ENCODE measurements around the gene CAPN6.

Gene CAPN6

DNA sequence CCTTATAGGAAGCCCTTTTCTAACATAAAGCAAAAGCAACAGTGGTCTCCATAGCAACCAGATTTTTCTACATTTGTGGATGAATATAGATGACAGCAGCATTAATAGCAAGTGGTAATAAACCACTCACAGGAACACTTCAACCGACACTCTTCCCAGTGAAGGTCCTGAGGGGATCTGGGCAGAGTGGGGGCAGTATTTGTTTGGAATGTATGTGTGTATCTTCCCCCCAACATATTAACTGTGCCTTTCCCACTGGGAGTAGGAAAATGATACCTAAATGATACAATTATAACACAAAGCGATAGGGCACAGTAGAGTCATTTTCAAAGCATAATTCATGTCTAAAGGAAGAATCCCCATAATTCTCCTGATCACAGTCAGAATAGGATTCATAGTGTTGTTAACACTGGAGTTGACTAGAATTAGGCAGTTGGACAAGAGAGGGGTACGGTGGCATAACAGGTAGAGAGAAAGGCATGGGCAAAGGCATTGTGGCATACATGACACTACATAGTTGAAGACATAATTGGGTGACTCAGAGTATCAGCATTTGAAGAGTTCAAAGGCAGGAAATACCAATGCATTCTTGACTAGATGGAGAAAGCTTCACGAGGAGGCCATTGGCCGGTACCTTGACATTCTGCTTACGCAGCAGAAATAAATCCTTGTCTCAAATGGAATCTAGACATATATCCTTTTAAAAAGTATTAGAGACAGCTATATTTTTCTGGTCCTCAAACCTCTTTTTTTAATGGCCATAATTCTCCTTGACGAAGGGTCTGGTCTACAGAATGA lies 15.2 kb downstream of the CAPN6 start:
- DNase-seq: peak; percentile 85
- no peak overlapping the region for H3K27ac ChIP-seq (ENCODE audit: low read depth, low read length)

GRCh38 chrX:111244235-111244750 lies 26.0 kb downstream of the CAPN6 start:
- Histone ChIP-seq H4K8ac (ENCODE audit: low read depth, low read length) (no peak overlapping the region), H2BK120ac (ENCODE audit: low read depth, low read length) (no peak overlapping the region), H3K36me3 (ENCODE audit: control insufficient read depth, insufficient read depth, low read length) (no peaks in the 10 kb centered on the region), H3K79me2 (ENCODE audit: control insufficient read depth, insufficient read depth, low read length) (no peaks in the 10 kb centered on the region), H4K5ac (ENCODE audit: low read length) (no peak overlapping the region), H3K9ac (ENCODE audit: low read length) (no peak overlapping the region), H3K18ac (ENCODE audit: low read length) (no peak overlapping the region), H3K27me3 (ENCODE audit: insufficient read depth, low read length, poor library complexity) (no peaks in the 10 kb centered on the region), H3K4me3 (ENCODE audit: low read length) (no peak overlapping the region), H3K56ac (ENCODE audit: low read length) (no peak overlapping the region), H3K4ac (ENCODE audit: low read depth, low read length) (no peak overlapping the region), H2BK5ac (ENCODE audit: low read length) (no peak overlapping the region), H2BK15ac (replicated peaks; ENCODE audit: low read depth) (no peak overlapping the region), H3K27ac (ENCODE audit: low read depth, low read length) (no peak overlapping the region), H3K4me2 (ENCODE audit: low read length) (no peak overlapping the region), H3K4me1 (ENCODE audit: control insufficient read depth, low read depth, low read length) (no peaks in the 10 kb centered on the region), H2AK5ac (ENCODE audit: low read length) (no peak overlapping the region), H3K23ac (ENCODE audit: low read length) (no peak overlapping the region), H3K79me1 (ENCODE audit: low read length) (no peaks in the 10 kb centered on the region)
- no CpG with 5 or more reads among the region's 2 CpGs for WGBS (ENCODE audit: extremely low coverage, insufficient coverage, low lambda C conversion rate)
- DNase-seq: peak; percentile 10

More for the DNA sequence above, 15.2 kb downstream of the CAPN6 start:
- Histone ChIP-seq H3K56ac (ENCODE audit: low read length) (no peak overlapping the region), H4K8ac (ENCODE audit: low read depth, low read length) (no peak overlapping the region), H2AK5ac (ENCODE audit: low read length) (no peak overlapping the region), H3K4me1 (ENCODE audit: control insufficient read depth, low read depth, low read length) (no peaks in the 10 kb centered on the region), H3K23ac (ENCODE audit: low read length) (no peak overlapping the region), H3K4me2 (ENCODE audit: low read length) (no peak overlapping the region), H3K79me1 (ENCODE audit: low read length) (no peaks in the 10 kb centered on the region), H3K4ac (ENCODE audit: low read depth, low read length) (no peak overlapping the region), H4K5ac (ENCODE audit: low read length) (no peak overlapping the region), H2BK120ac (ENCODE audit: low read depth, low read length) (no peak overlapping the region), H3K4me3 (ENCODE audit: low read length) (no peak overlapping the region), H3K9ac (ENCODE audit: low read length) (no peak overlapping the region), H2BK15ac (replicated peaks; ENCODE audit: low read depth) (no peak overlapping the region), H3K18ac (ENCODE audit: low read length) (no peak overlapping the region), H3K79me2 (ENCODE audit: control insufficient read depth, insufficient read depth, low read length) (no peaks in the 10 kb centered on the region), H3K36me3 (ENCODE audit: control insufficient read depth, insufficient read depth, low read length) (no peaks in the 10 kb centered on the region), H2BK5ac (ENCODE audit: low read length) (no peak overlapping the region), H3K27me3 (ENCODE audit: insufficient read depth, low read length, poor library complexity) (no peaks in the 10 kb centered on the region)
- no CpG with 5 or more reads among the region's 7 CpGs for WGBS (ENCODE audit: extremely low coverage, insufficient coverage, low lambda C conversion rate)

GRCh38 chrX:111216293-111216801 lies 53.9 kb downstream of the CAPN6 start:
- Histone ChIP-seq H3K56ac (ENCODE audit: low read length) (no peak overlapping the region), H3K23ac (ENCODE audit: low read length) (no peak overlapping the region), H3K27me3 (ENCODE audit: insufficient read depth, low read length, poor library complexity) (no peaks in the 10 kb centered on the region), H3K4me3 (ENCODE audit: low read length) (no peak overlapping the region), H3K4me1 (ENCODE audit: control insufficient read depth, low read depth, low read length) (no peaks in the 10 kb centered on the region), H2AK5ac (ENCODE audit: low read length) (no peak overlapping the region), H3K36me3 (ENCODE audit: control insufficient read depth, insufficient read depth, low read length) (no peaks in the 10 kb centered on the region), H3K79me1 (ENCODE audit: low read length) (no peaks in the 10 kb centered on the region), H4K5ac (ENCODE audit: low read length) (no peak overlapping the region), H3K79me2 (ENCODE audit: control insufficient read depth, insufficient read depth, low read length) (no peaks in the 10 kb centered on the region), H2BK15ac (replicated peaks; ENCODE audit: low read depth) (no peak overlapping the region), H3K4me2 (ENCODE audit: low read length) (no peak overlapping the region), H2BK120ac (ENCODE audit: low read depth, low read length) (no peak overlapping the region), H3K9ac (ENCODE audit: low read length) (no peak overlapping the region), H3K18ac (ENCODE audit: low read length) (no peak overlapping the region), H4K8ac (ENCODE audit: low read depth, low read length) (no peak overlapping the region), H3K4ac (ENCODE audit: low read depth, low read length) (no peak overlapping the region), H2BK5ac (ENCODE audit: low read length) (no peak overlapping the region), H3K27ac (ENCODE audit: low read depth, low read length) (no peak overlapping the region)
- DNase-seq: no peak
- WGBS (ENCODE audit: extremely low coverage, insufficient coverage, low lambda C conversion rate): no CpG with 5 or more reads among the region's 6 CpGs

- Histone ChIP-seq H3K23ac (ENCODE audit: low read length) (no peak overlapping the region), H4K8ac (ENCODE audit: low read depth, low read length) (no peak overlapping the region), H3K18ac (ENCODE audit: low read length) (no peak overlapping the region), H3K36me3 (ENCODE audit: control insufficient read depth, insufficient read depth, low read length) (no peaks in the 10 kb centered on the region), H3K79me1 (ENCODE audit: low read length) (no peaks in the 10 kb centered on the region), H4K5ac (ENCODE audit: low read length) (no peak overlapping the region), H3K9ac (ENCODE audit: low read length) (no peak overlapping the region), H3K4me3 (ENCODE audit: low read length) (no peak overlapping the region), H3K4me1 (ENCODE audit: control insufficient read depth, low read depth, low read length) (no peaks in the 10 kb centered on the region), H3K27me3 (ENCODE audit: insufficient read depth, low read length, poor library complexity) (no peaks in the 10 kb centered on the region), H3K4me2 (ENCODE audit: low read length) (no peak overlapping the region), H3K79me2 (ENCODE audit: control insufficient read depth, insufficient read depth, low read length) (no peaks in the 10 kb centered on the region), H3K4ac (ENCODE audit: low read depth, low read length) (no peak overlapping the region), H3K27ac (ENCODE audit: low read depth, low read length) (no peak overlapping the region), H3K56ac (ENCODE audit: low read length) (no peak overlapping the region), H2BK120ac (ENCODE audit: low read depth, low read length) (no peak overlapping the region), H2AK5ac (ENCODE audit: low read length) (no peak overlapping the region), H2BK15ac (replicated peaks; ENCODE audit: low read depth) (no peak overlapping the region), H2BK5ac (ENCODE audit: low read length) (no peak overlapping the region)
- DNase-seq: no peak
- no CpG with 5 or more reads among the region's 8 CpGs for WGBS (ENCODE audit: extremely low coverage, insufficient coverage, low lambda C conversion rate)
Observed at GRCh38 chrX:111207851-111208250, 62.4 kb downstream of the CAPN6 start.

GRCh38 chrX:111200327-111200726 lies 70.0 kb downstream of the CAPN6 start:
- no peaks in the 10 kb centered on the region for H3K79me2 ChIP-seq (ENCODE audit: control insufficient read depth, insufficient read depth, low read length)
- no peak overlapping the region for H3K23ac ChIP-seq (ENCODE audit: low read length)
- no peak overlapping the region for H3K18ac ChIP-seq (ENCODE audit: low read length)
- no peak overlapping the region for H2BK120ac ChIP-seq (ENCODE audit: low read depth, low read length)
- no CpG with 5 or more reads among the region's 3 CpGs for WGBS (ENCODE audit: extremely low coverage, insufficient coverage, low lambda C conversion rate)
- no peaks in the 10 kb centered on the region for H3K79me1 ChIP-seq (ENCODE audit: low read length)
- H3K4me2 ChIP-seq (ENCODE audit: low read length): no peak overlapping the region
- H3K4me3 ChIP-seq (ENCODE audit: low read length): no peak overlapping the region
- H3K4me1 ChIP-seq (ENCODE audit: control insufficient read depth, low read depth, low read length): no peaks in the 10 kb centered on the region
- no peak overlapping the region for H3K9ac ChIP-seq (ENCODE audit: low read length)
- H3K27ac ChIP-seq (ENCODE audit: low read depth, low read length): no peak overlapping the region
- H3K27me3 ChIP-seq (ENCODE audit: insufficient read depth, low read length, poor library complexity): no peaks in the 10 kb centered on the region
- no peaks in the 10 kb centered on the region for H3K36me3 ChIP-seq (ENCODE audit: control insufficient read depth, insufficient read depth, low read length)
- no peak overlapping the region for H3K56ac ChIP-seq (ENCODE audit: low read length)
- no peak overlapping the region for H2BK15ac ChIP-seq (replicated peaks; ENCODE audit: low read depth)
- no peak overlapping the region for H4K8ac ChIP-seq (ENCODE audit: low read depth, low read length)
- no peak overlapping the region for H4K5ac ChIP-seq (ENCODE audit: low read length)
- H3K4ac ChIP-seq (ENCODE audit: low read depth, low read length): no peak overlapping the region
- DNase-seq: no peak
- no peak overlapping the region for H2AK5ac ChIP-seq (ENCODE audit: low read length)
- H2BK5ac ChIP-seq (ENCODE audit: low read length): no peak overlapping the region

Measured in mesendoderm (in vitro differentiated cells).